Endodermal cell (in vitro differentiated cells): ENCODE results near the gene UCN3. TPM values are rescaled to one million over a fixed set of nuclear protein-coding genes. Genes with fewer than 3 reads are reported as not detected.

Source experiments
- DNase-seq: peaks from one replicate; pipeline ENCODE4 v3.0.0-alpha.2; 2017
- H3K27ac ChIP-seq: 2 replicates; pipeline ENCODE4 v1.5.1; 2013; ENCODE audit warnings: mild to moderate bottlenecking, low read depth, low read length, moderate library complexity
- H3K27me3 ChIP-seq: 2 replicates; pipeline ENCODE4 v1.6.1; 2013; ENCODE audit warnings: mild to moderate bottlenecking, low read length, moderate library complexity; ENCODE audit not compliant: insufficient read depth, control insufficient read depth, poor library complexity, severe bottlenecking
- H3K36me3 ChIP-seq: 2 replicates; pipeline ENCODE4 v1.7.0; 2013; ENCODE audit warnings: mild to moderate bottlenecking, low read length, moderate library complexity; ENCODE audit not compliant: control insufficient read depth, insufficient read depth
- H3K4me1 ChIP-seq: one replicate; pipeline ENCODE4 v1.7.0; 2013; ENCODE audit warnings: low read length; ENCODE audit not compliant: control insufficient read depth, insufficient read depth
- H3K4me3 ChIP-seq: 2 replicates; pipeline ENCODE4 v1.5.1; 2013; ENCODE audit warnings: mild to moderate bottlenecking, low read length, moderate library complexity
- H3K9ac ChIP-seq: 2 replicates; pipeline ENCODE4 v1.6.1; 2013; ENCODE audit warnings: mild to moderate bottlenecking, low read length, moderate library complexity; ENCODE audit not compliant: poor library complexity, severe bottlenecking; ENCODE audit errors: extremely low read depth
- H3K9me3 ChIP-seq: 2 replicates; pipeline ENCODE4 v1.6.1; 2013; ENCODE audit warnings: mild to moderate bottlenecking, low read length, moderate library complexity; ENCODE audit not compliant: control insufficient read depth
- H3K27ac Mint-ChIP-seq: 2 replicates; pipeline ENCODE4 v1.8.0; 2020; ENCODE audit warnings: mixed read lengths
- H3K27me3 Mint-ChIP-seq: 2 replicates; pipeline ENCODE4 v1.8.0; 2021; ENCODE audit warnings: mild to moderate bottlenecking, mixed read lengths; ENCODE audit not compliant: insufficient read depth
- H3K36me3 Mint-ChIP-seq: 2 replicates; pipeline ENCODE4 v1.8.0; 2020; ENCODE audit warnings: low read depth, mixed read lengths
- H3K4me1 Mint-ChIP-seq: 2 replicates; pipeline ENCODE4 v1.8.0; 2020; ENCODE audit warnings: mixed read lengths
- H3K4me3 Mint-ChIP-seq: 2 replicates; pipeline ENCODE4 v1.8.0; 2020; ENCODE audit warnings: mild to moderate bottlenecking, moderate library complexity, mixed read lengths
- H3K9me3 Mint-ChIP-seq: 2 replicates; pipeline ENCODE4 v1.8.0; 2020; ENCODE audit warnings: mild to moderate bottlenecking, mixed read lengths
- CTCF ChIP-seq: fragments of 200-600 bp; sonication (generic); conservative IDR thresholded peaks from 2 replicates; pipeline ENCODE4 v1.5.0; 2021; ENCODE audit warnings: antibody characterized with exemption, mild to moderate bottlenecking
- WGBS, 2 experiments: methylation state at CpG; one replicate each; pipeline versions ENCODE4 v1.1.5 to v1.1.7; 2013; ENCODE audit warnings: missing lambda C conversion rate in 2 of 2, mixed read lengths in 1 of 2; ENCODE audit not compliant: insufficient coverage in 1 of 2, insufficient read length in 1 of 2; 5-methylcytosine and 5-hydroxymethylcytosine counted together
- total RNA-seq, 2 donors: library from RNA; stranded (reverse); fragmentation: NEBNext Ultra II Directional in 1 of 2; extraction: Animal tissue kit (Norgen Biotek cat#: 25700) in 1 of 2; gene quantifications; 2 replicates in 1 of 2; 3 replicates in 1 of 2; pipeline ENCODE4 v1.2.1, GENCODE V29; 2021

UCN3 gene
- total RNA-seq, 2 donors from 2014 or later, result not detected

- H3K4me1 Mint-ChIP-seq, result no peaks in the 10 kb centered on the region
- Histone ChIP-seq H3K36me3 (no peaks in the 10 kb centered on the region), H3K9me3 (no peaks in the 10 kb centered on the region), H3K27me3 (no peaks in the 10 kb centered on the region), H3K27ac (no peak overlapping the region), H3K4me1 (no peaks in the 10 kb centered on the region), H3K9ac (no peak overlapping the region), H3K4me3 (no peak overlapping the region)
- no peaks in the 10 kb centered on the region for H3K36me3 Mint-ChIP-seq
- H3K27ac Mint-ChIP-seq, result no peak overlapping the region
- TF ChIP-seq CTCF, result no peak
- DNase-seq, result no peak
- H3K9me3 Mint-ChIP-seq, result no peaks in the 10 kb centered on the region
- no peaks in the 10 kb centered on the region for H3K27me3 Mint-ChIP-seq
- H3K4me3 Mint-ChIP-seq, result no peak overlapping the region
Measured at GRCh38 chr10:5344746-5345145, 20.0 kb upstream of the UCN3 start.

GRCh38 chr10:5346881-5347280 lies 17.9 kb upstream of the UCN3 start:
- TF ChIP-seq CTCF, result no peak
- Mint-ChIP-seq H3K9me3 (no peaks in the 10 kb centered on the region), H3K27me3 (no peaks in the 10 kb centered on the region), H3K4me3 (no peak overlapping the region), H3K4me1 (no peaks in the 10 kb centered on the region), H3K36me3 (no peaks in the 10 kb centered on the region), H3K27ac (peak overlapping the region; percentile 33)
- H3K36me3 ChIP-seq, result no peaks in the 10 kb centered on the region
- H3K4me3 ChIP-seq, result no peak overlapping the region
- DNase-seq, result no peak
- H3K27me3 ChIP-seq, result no peaks in the 10 kb centered on the region
- 78 to 81% methylated on average over 3 to 4 of the region's 4 CpGs for WGBS, 2 experiments
- no peaks in the 10 kb centered on the region for H3K9me3 ChIP-seq
- H3K9ac ChIP-seq, result no peak overlapping the region
- H3K4me1 ChIP-seq, result no peaks in the 10 kb centered on the region
- H3K27ac ChIP-seq, result no peak overlapping the region

- H3K36me3 Mint-ChIP-seq, result no peaks in the 10 kb centered on the region
- no peak overlapping the region for H3K27ac ChIP-seq
- H3K9me3 Mint-ChIP-seq, result no peaks in the 10 kb centered on the region
- 83% methylated on average over 2 of the region's 2 CpGs for WGBS, 2 experiments
- no peaks in the 10 kb centered on the region for H3K36me3 ChIP-seq
- no peak overlapping the region for H3K4me3 Mint-ChIP-seq
- H3K4me3 ChIP-seq, result no peak overlapping the region
- H3K4me1 ChIP-seq, result no peaks in the 10 kb centered on the region
- no peak for TF ChIP-seq CTCF
- H3K9ac ChIP-seq, result no peak overlapping the region
- no peak overlapping the region for H3K27ac Mint-ChIP-seq
- no peaks in the 10 kb centered on the region for H3K4me1 Mint-ChIP-seq
- no peaks in the 10 kb centered on the region for H3K9me3 ChIP-seq
- no peak for DNase-seq
- no peaks in the 10 kb centered on the region for H3K27me3 ChIP-seq
- H3K27me3 Mint-ChIP-seq, result no peaks in the 10 kb centered on the region
Measured at GRCh38 chr10:5349362-5349761, 15.4 kb upstream of the UCN3 start.
